Glutamatergic neuron (in vitro differentiated cells): ENCODE measurements around the gene ZNF282. TPM values are rescaled to one million over a fixed set of nuclear protein-coding genes. Genes with fewer than 3 reads are reported as not detected.

Source experiments
- DNase-seq: peaks from one replicate; pipeline ENCODE4 v3.0.0; 2022
- H3K27ac Mint-ChIP-seq: one replicate; pipeline ENCODE4 v1.8.0; 2020; ENCODE audit warnings: mild to moderate bottlenecking, mixed read lengths, inconsistent platforms; ENCODE audit not compliant: unreplicated experiment
- H3K27me3 Mint-ChIP-seq: one replicate; pipeline ENCODE4 v1.8.0; 2020; ENCODE audit warnings: mild to moderate bottlenecking, moderate library complexity, mixed read lengths, inconsistent platforms; ENCODE audit not compliant: unreplicated experiment
- H3K36me3 Mint-ChIP-seq: one replicate; pipeline ENCODE4 v1.8.0; 2020; ENCODE audit warnings: mild to moderate bottlenecking, mixed read lengths, inconsistent platforms; ENCODE audit not compliant: unreplicated experiment
- H3K4me1 Mint-ChIP-seq: one replicate; pipeline ENCODE4 v1.8.0; 2020; ENCODE audit warnings: mild to moderate bottlenecking, low read depth, mixed read lengths, inconsistent platforms; ENCODE audit not compliant: unreplicated experiment
- H3K4me3 Mint-ChIP-seq: one replicate; pipeline ENCODE4 v1.8.0; 2020; ENCODE audit warnings: mild to moderate bottlenecking, mixed read lengths, inconsistent platforms; ENCODE audit not compliant: unreplicated experiment
- H3K9me3 Mint-ChIP-seq: one replicate; pipeline ENCODE4 v1.8.0; 2020; ENCODE audit warnings: mild to moderate bottlenecking, moderate library complexity, mixed read lengths, inconsistent platforms; ENCODE audit not compliant: unreplicated experiment
- CTCF ChIP-seq: fragments of 200-600 bp; sonication (generic); IDR thresholded peaks from one replicate; pipeline ENCODE4 v1.5.0; 2021; ENCODE audit not compliant: partially characterized antibody, unreplicated experiment
- total RNA-seq: library from RNA; stranded (reverse); fragmentation: NEBNext Ultra II Directional; extraction: Animal tissue kit (Norgen Biotek cat#: 25700); gene quantifications from one replicate; pipeline ENCODE4 v1.2.1, GENCODE V29; 2021; ENCODE audit not compliant: unreplicated experiment

The ZNF282 gene
- total RNA-seq, 1 donor from 2014 or later: 22.9 TPM

GRCh38 chr7:149166630-149167352 lies 28.6 kb upstream of the ZNF282 start:
- DNase-seq: no peak
- TF ChIP-seq CTCF: no peak
- H3K27me3 Mint-ChIP-seq: no peaks in the 10 kb centered on the region
- H3K4me3 Mint-ChIP-seq: no peak overlapping the region
- no peaks in the 10 kb centered on the region for H3K4me1 Mint-ChIP-seq
- H3K36me3 Mint-ChIP-seq: no peaks in the 10 kb centered on the region
- H3K27ac Mint-ChIP-seq: no peak overlapping the region
- no peaks in the 10 kb centered on the region for H3K9me3 Mint-ChIP-seq

GRCh38 chr7:149171892-149172533 lies 23.3 kb upstream of the ZNF282 start:
- no peak overlapping the region for H3K27ac Mint-ChIP-seq
- H3K27me3 Mint-ChIP-seq: no peaks in the 10 kb centered on the region
- H3K4me3 Mint-ChIP-seq: no peak overlapping the region

GRCh38 chr7:149172534-149172920 lies 22.8 kb upstream of the ZNF282 start:
- no peak for TF ChIP-seq CTCF
- no peak overlapping the region for H3K27ac Mint-ChIP-seq
- no peak overlapping the region for H3K4me3 Mint-ChIP-seq
- H3K36me3 Mint-ChIP-seq: no peaks in the 10 kb centered on the region
- no peaks in the 10 kb centered on the region for H3K4me1 Mint-ChIP-seq
- no peak for DNase-seq
- H3K9me3 Mint-ChIP-seq: no peaks in the 10 kb centered on the region
- no peaks in the 10 kb centered on the region for H3K27me3 Mint-ChIP-seq

More at GRCh38 chr7:149171892-149172533, 23.3 kb upstream of the ZNF282 start:
- Mint-ChIP-seq H3K36me3 (no peaks in the 10 kb centered on the region), H3K9me3 (no peaks in the 10 kb centered on the region), H3K4me1 (no peaks in the 10 kb centered on the region)
- DNase-seq: no peak
- TF ChIP-seq CTCF: no peak

- no peaks in the 10 kb centered on the region for H3K4me1 Mint-ChIP-seq
- DNase-seq: no peak
- H3K9me3 Mint-ChIP-seq: no peaks in the 10 kb centered on the region
- TF ChIP-seq CTCF: no peak
- H3K4me3 Mint-ChIP-seq: no peak overlapping the region
- no peaks in the 10 kb centered on the region for H3K36me3 Mint-ChIP-seq
- no peak overlapping the region for H3K27ac Mint-ChIP-seq
- H3K27me3 Mint-ChIP-seq: peaks cover 2% of the 10 kb centered on the region
Observed at GRCh38 chr7:149175150-149175549, 20.2 kb upstream of the ZNF282 start.

GRCh38 chr7:149179241-149179640 lies 16.1 kb upstream of the ZNF282 start:
- DNase-seq: no peak
- H3K9me3 Mint-ChIP-seq: no peaks in the 10 kb centered on the region
- peaks cover 4% of the 10 kb centered on the region for H3K27me3 Mint-ChIP-seq
- H3K4me1 Mint-ChIP-seq: no peaks in the 10 kb centered on the region
- TF ChIP-seq CTCF: no peak
- H3K4me3 Mint-ChIP-seq: no peak overlapping the region
- no peaks in the 10 kb centered on the region for H3K36me3 Mint-ChIP-seq
- no peak overlapping the region for H3K27ac Mint-ChIP-seq
